H1 (cell line): ENCODE data around the gene CDH22. TPM values are rescaled to one million over a fixed set of nuclear protein-coding genes. Genes with fewer than 3 reads are reported as not detected.

Experiments
- CTCF ChIA-PET: fragments of 300-600 bp; sonication (Branson Sonifier 250); formaldehyde crosslinking; loops from one replicate; lab custom pipeline; 2021; ENCODE audit not compliant: partially characterized antibody; lab: Charles Lee
- POLR2A ChIA-PET: fragments of 300-600 bp; sonication (Branson Sonifier 250); formaldehyde crosslinking; loops from one replicate; lab custom pipeline; 2021; ENCODE audit warnings: inconsistent platforms; ENCODE audit not compliant: partially characterized antibody; lab: Charles Lee
- DNase-seq, 2 experiments: peaks; one replicate each; pipeline versions ENCODE4 v3.0.0 to v3.0.0-alpha.2; 2010 to 2022; ENCODE audit warnings: low spot score in 2 of 2, low read depth in 1 of 2, mixed read lengths in 1 of 2
- FAIRE-seq: peaks from 2 replicates; lab custom pipeline; 2011; peaks lifted over from hg19 to GRCh38; lab: Jason Lieb, UNC
- H2AFZ ChIP-seq: 2 replicates; pipeline ENCODE4 v1.8.1; 2012; ENCODE audit warnings: low read length, inconsistent platforms
- H2AK5ac ChIP-seq: 2 replicates; pipeline ENCODE4 v1.6.1; 2013; ENCODE audit warnings: low read depth, low read length
- H2BK120ac ChIP-seq: replicated peaks from 2 replicates; pipeline ENCODE3; 2013; ENCODE audit warnings: low read depth, low read length, inconsistent platforms
- H2BK12ac ChIP-seq: 2 replicates; pipeline ENCODE4 v1.6.1; 2013; ENCODE audit warnings: low read depth, low read length
- H2BK15ac ChIP-seq: 2 replicates; pipeline ENCODE4 v1.6.1; 2013; ENCODE audit warnings: low read length
- H2BK20ac ChIP-seq: 2 replicates; pipeline ENCODE4 v1.6.1; 2013; ENCODE audit warnings: low read length
- H2BK5ac ChIP-seq: 2 replicates; pipeline ENCODE4 v1.6.1; 2013; ENCODE audit warnings: low read depth, low read length
- H3K14ac ChIP-seq: 2 replicates; pipeline ENCODE4 v1.6.1; 2013; ENCODE audit warnings: inconsistent platforms; ENCODE audit not compliant: insufficient read length
- H3K18ac ChIP-seq: 2 replicates; pipeline ENCODE4 v1.6.1; 2013; ENCODE audit warnings: low read length; ENCODE audit errors: extremely low read depth
- H3K23ac ChIP-seq: 2 replicates; pipeline ENCODE4 v1.6.1; 2013; ENCODE audit warnings: inconsistent platforms; ENCODE audit not compliant: insufficient read length
- H3K23me2 ChIP-seq: 2 replicates; pipeline ENCODE4 v1.6.1; 2013; ENCODE audit warnings: low read depth, low read length
- H3K27ac ChIP-seq: 2 replicates; pipeline ENCODE4 v1.6.1; 2011; ENCODE audit warnings: low read depth, low read length, inconsistent platforms
- H3K27me3 ChIP-seq, 4 experiments: replicated peaks in 1 of 4; 1 replicate in 1 of 4; 2 replicates in 3 of 4; pipeline versions ENCODE4 v1.6.1 to v1.8.1; 2011 to 2013; ENCODE audit warnings: low read length in 3 of 4, mild to moderate bottlenecking in 3 of 4, inconsistent platforms in 2 of 4, mixed read lengths in 2 of 4, moderate library complexity in 1 of 4; ENCODE audit not compliant: control insufficient read depth in 3 of 4, insufficient read depth in 3 of 4; ENCODE audit errors: extremely low read depth in 1 of 4
- H3K36me3 ChIP-seq, 4 experiments: 2 replicates each; pipeline versions ENCODE4 v1.6.1 to v1.8.1; 2011 to 2013; ENCODE audit warnings: mild to moderate bottlenecking in 4 of 4, low read length in 3 of 4, moderate library complexity in 2 of 4, control low read depth in 1 of 4, inconsistent platforms in 1 of 4; ENCODE audit not compliant: insufficient read depth in 4 of 4, control insufficient read depth in 2 of 4
- H3K4ac ChIP-seq: replicated peaks from 2 replicates; pipeline ENCODE3; 2013; ENCODE audit warnings: low read length, low read depth, mixed read lengths, inconsistent platforms; ENCODE audit not compliant: insufficient read length
- H3K4me1 ChIP-seq, 4 experiments: replicated peaks in 1 of 4; 1 replicate in 1 of 4; 2 replicates in 3 of 4; pipeline versions ENCODE4 v1.6.1 to v1.8.1; 2011 to 2013; ENCODE audit warnings: low read length in 3 of 4, inconsistent platforms in 2 of 4, mixed read lengths in 1 of 4; ENCODE audit not compliant: insufficient read depth in 4 of 4, control insufficient read depth in 3 of 4
- H3K4me2 ChIP-seq, 2 experiments: 2 replicates each; pipeline versions ENCODE4 v1.6.1 to v1.8.1; 2011 to 2013; ENCODE audit warnings: low read depth in 2 of 2, low read length in 2 of 2, control low read depth in 1 of 2, inconsistent platforms in 1 of 2, mild to moderate bottlenecking in 1 of 2; ENCODE audit not compliant: insufficient read depth in 1 of 2
- H3K4me3 ChIP-seq, 4 experiments: fragments of 200-600, 300-600 bp in 1 of 4; sonication (generic), shearing (Covaris generic), sonication (Bioruptor Twin) in 1 of 4; 2 replicates each; pipeline versions ENCODE4 v1.5.1 to v1.8.1; 2011 to 2016; ENCODE audit warnings: low read length in 4 of 4, low read depth in 3 of 4, control low read depth in 2 of 4, inconsistent platforms in 2 of 4, mild to moderate bottlenecking in 2 of 4, mixed read lengths in 1 of 4, moderate library complexity in 1 of 4; ENCODE audit not compliant: insufficient read depth in 2 of 4; ENCODE audit errors: extremely low read depth in 1 of 4
- H3K56ac ChIP-seq: replicated peaks from 2 replicates; pipeline ENCODE3; 2013; ENCODE audit warnings: low read depth, mild to moderate bottlenecking, mixed read lengths, low read length, inconsistent platforms; ENCODE audit not compliant: insufficient read length
- H3K79me1 ChIP-seq: 2 replicates; pipeline ENCODE4 v1.6.1; 2013; ENCODE audit warnings: low read depth, low read length, control low read depth
- H3K79me2 ChIP-seq, 2 experiments: 2 replicates each; pipeline versions ENCODE4 v1.6.1 to v1.8.1; 2012 to 2013; ENCODE audit warnings: low read length in 2 of 2, mild to moderate bottlenecking in 2 of 2, inconsistent platforms in 1 of 2; ENCODE audit not compliant: insufficient read depth in 2 of 2, control insufficient read depth in 1 of 2
- H3K9ac ChIP-seq, 4 experiments: replicated peaks in 1 of 4; 1 replicate in 1 of 4; 2 replicates in 3 of 4; pipeline versions ENCODE4 v1.6.1 to v1.8.1; 2011 to 2013; ENCODE audit warnings: low read depth in 3 of 4, low read length in 3 of 4, control low read depth in 2 of 4, mild to moderate bottlenecking in 2 of 4, moderate library complexity in 2 of 4, inconsistent platforms in 1 of 4; ENCODE audit errors: extremely low read depth in 1 of 4
- H3K9me3 ChIP-seq, 2 experiments: 2 replicates each; pipeline versions ENCODE4 v1.6.1 to v1.8.1; 2012 to 2013; ENCODE audit warnings: mild to moderate bottlenecking in 2 of 2, moderate library complexity in 2 of 2, control low read depth in 1 of 2, inconsistent platforms in 1 of 2, low read depth in 1 of 2, low read length in 1 of 2, mixed read lengths in 1 of 2; ENCODE audit not compliant: insufficient read depth in 2 of 2
- H4K20me1 ChIP-seq, 2 experiments: replicated peaks in 1 of 2; 2 replicates each; pipeline versions ENCODE3 to v1.8.1; 2011 to 2013; ENCODE audit warnings: inconsistent platforms in 2 of 2, low read length in 2 of 2, mild to moderate bottlenecking in 1 of 2; ENCODE audit not compliant: insufficient read depth in 2 of 2, control insufficient read depth in 1 of 2
- H4K5ac ChIP-seq: 2 replicates; pipeline ENCODE4 v1.6.1; 2013; ENCODE audit warnings: low read length, low read depth, mixed read lengths, inconsistent platforms; ENCODE audit not compliant: insufficient read length
- H4K8ac ChIP-seq: 2 replicates; pipeline ENCODE4 v1.8.0; 2013; ENCODE audit warnings: mild to moderate bottlenecking, moderate library complexity, low read length, inconsistent platforms; ENCODE audit not compliant: insufficient read depth; ENCODE audit errors: extremely low read depth
- H4K91ac ChIP-seq: replicated peaks from 2 replicates; pipeline ENCODE3; 2013; ENCODE audit warnings: low read length, mixed read lengths, inconsistent platforms; ENCODE audit not compliant: insufficient read length
- KDM1A ChIP-seq: fragments of 200-600, 300-600 bp; sonication (generic); IDR thresholded peaks from 2 replicates; pipeline ENCODE4 v1.7.1; 2016; ENCODE audit warnings: mild to moderate bottlenecking, low read length, borderline replicate concordance
- MAFK ChIP-seq: IDR thresholded peaks from 2 replicates; pipeline ENCODE4 v1.6.1; 2012; ENCODE audit warnings: low read depth, mild to moderate bottlenecking, improper control_type of control experiment, low read length
- SP2 ChIP-seq: IDR thresholded peaks from 2 replicates; pipeline ENCODE4 v1.6.1; 2012; ENCODE audit warnings: mild to moderate bottlenecking, low read length, inconsistent platforms
- ZNF274 ChIP-seq: IDR thresholded peaks from 2 replicates; pipeline ENCODE4 v1.7.0; 2012; ENCODE audit warnings: low read length, borderline replicate concordance; ENCODE audit errors: extremely low read depth
- polyA plus RNA-seq, 7 experiments: library from polyadenylated mRNA; depleted of rRNA in 3 of 7; stranded (reverse) in 5 of 7; unstranded in 2 of 7; fragments of >200 nt in 5 of 7; fragments of 200-250 nt in 2 of 7; gene quantifications; 1 replicate in 5 of 7; 2 replicates in 1 of 7; 4 replicates in 1 of 7; pipeline versions ENCODE4 v1.2.1 to v1.2.3, GENCODE V29; 2011 to 2013; ENCODE audit warnings: missing spikeins in 2 of 7, mixed read lengths in 2 of 7
- total RNA-seq: library from RNA; stranded (reverse); fragmentation: NEBNext Ultra II Directional; extraction: Animal tissue kit (Norgen Biotek cat#: 25700); gene quantifications from 2 replicates; pipeline ENCODE4 v1.2.1, GENCODE V29; 2021

CDH22 gene
- total and polyA plus RNA-seq, 2 of the 8 experiments (the other 6 are each of a cell fraction or from before 2014, with no cell fraction given) = 0.35 to 0.39 TPM

- no peak overlapping the region for H2BK120ac ChIP-seq
- H3K9me3 ChIP-seq = no peaks in the 10 kb centered on the region
- DNase-seq (no peak), FAIRE-seq (no peak)
- H3K14ac ChIP-seq = no peak overlapping the region
- no peak overlapping the region for H3K9ac ChIP-seq
- H3K23me2 ChIP-seq = no peaks in the 10 kb centered on the region; the same call in 1 of the 2 replicates
- H4K5ac ChIP-seq = no peak overlapping the region
- ChIA-PET CTCF (interaction anchor here (0.8 to 18.5 kb wide), 6 partner anchors 8 to 36 kb away, joined by 3 to 171 read pairs (median 4); no protein-coding TSS in a partner anchor), POLR2A (no interaction called here)
- H3K4me3 ChIP-seq = no peak overlapping the region
- H2BK20ac ChIP-seq = no peak overlapping the region
- H2AK5ac ChIP-seq = no peak overlapping the region
- H4K91ac ChIP-seq = no peak overlapping the region
- no peak overlapping the region for H3K4ac ChIP-seq
- H2BK15ac ChIP-seq = no peak overlapping the region
- H2BK12ac ChIP-seq = no peak overlapping the region
- no peak overlapping the region for H3K27ac ChIP-seq
- H3K79me1 ChIP-seq = no peaks in the 10 kb centered on the region
- H2AFZ ChIP-seq = no peak overlapping the region
- H3K23ac ChIP-seq = no peak overlapping the region
- H3K18ac ChIP-seq = no peak overlapping the region
- no peak overlapping the region for H4K8ac ChIP-seq
- TF ChIP-seq ZNF274 (no peak), KDM1A (peak; percentile 87; the same call in 1 of the 2 replicates), MAFK (0 out of 2 replicates have a peak, but pooled peaks have one; percentile 6), SP2 (no peak)
- H4K20me1 ChIP-seq = peaks cover 0 to 2% of the 10 kb centered on the region in 2 experiments
- H3K36me3 ChIP-seq = no peaks in the 10 kb centered on the region
- peaks cover 0 to 3% (median 2%) of the 10 kb centered on the region in 4 experiments; a peak in 2 of 7 replicates for H3K27me3 ChIP-seq
- H3K79me2 ChIP-seq = no peaks in the 10 kb centered on the region
- H2BK5ac ChIP-seq = no peak overlapping the region
- H3K56ac ChIP-seq = no peak overlapping the region
- H3K4me1 ChIP-seq = no peaks in the 10 kb centered on the region
- H3K4me2 ChIP-seq = no peak overlapping the region
Observed at GRCh38 chr20:46167080-46167479, 141.2 kb downstream of the CDH22 start.
